GM21447 (cell line): Measurements from ENCODE around the gene MLLT10.
"Not testable (repeated sequence)": the region's sequence is repeated elsewhere in the genome, so short reads cannot be mapped to it uniquely, and the experiment has no call there.

ENCODE experiments used
- ATAC-seq: cut with Tn5 transposase; IDR thresholded peaks from one replicate; pipeline ENCODE4 v1.9.1; 2021; ENCODE audit not compliant: unreplicated experiment

Gene MLLT10

GRCh38 chr10:21628645-21629044, 94.6 kb downstream of the MLLT10 start:
- ATAC-seq, result not testable (repeated sequence)

- ATAC-seq, result no peak
These were observed 100.8 kb downstream of the MLLT10 start for GRCh38 chr10:21634599-21635365.

DNA sequence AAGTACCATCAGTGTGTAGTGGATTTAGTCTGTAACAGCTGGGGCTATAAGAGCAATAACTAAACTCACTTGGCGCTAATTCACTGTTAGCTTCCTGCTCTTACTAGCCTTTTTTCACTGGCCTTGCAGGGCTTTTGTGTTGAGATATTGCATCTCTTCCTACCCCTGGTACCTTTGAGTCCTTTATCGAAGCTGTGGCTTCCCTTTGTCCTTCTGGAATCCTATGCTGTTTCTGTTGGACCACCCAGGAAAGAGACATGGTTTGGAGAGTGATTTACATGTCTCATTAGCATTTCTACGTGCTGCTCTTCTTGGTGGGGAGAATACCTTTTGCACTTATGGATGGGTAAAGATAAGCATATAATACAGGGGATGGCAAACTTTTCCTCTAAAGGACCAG, 103.8 kb downstream of the MLLT10 start:
- no peak for ATAC-seq

DNA sequence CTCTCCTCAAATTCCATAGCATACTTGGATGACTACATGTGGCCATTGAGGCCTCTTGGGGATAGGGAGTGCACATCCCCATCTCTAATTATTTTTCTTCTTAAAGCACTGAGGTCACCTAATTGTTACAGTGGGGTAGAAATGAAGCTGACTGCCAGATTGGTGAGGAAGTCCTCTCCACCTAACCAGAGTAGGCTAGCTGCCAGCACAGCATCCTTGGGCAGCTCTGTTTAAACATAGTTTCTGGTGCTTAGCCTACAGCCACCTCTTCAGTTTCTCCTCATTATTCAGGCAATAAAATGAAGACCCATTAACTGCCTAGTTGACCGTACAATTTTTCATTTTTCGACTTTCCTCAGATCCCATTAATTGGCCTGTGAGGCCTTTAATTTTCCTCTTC, 104.6 kb downstream of the MLLT10 start:
- ATAC-seq, result no peak

- no peak for ATAC-seq
These were observed 114.0 kb downstream of the MLLT10 start for GRCh38 chr10:21648040-21648439.

DNA sequence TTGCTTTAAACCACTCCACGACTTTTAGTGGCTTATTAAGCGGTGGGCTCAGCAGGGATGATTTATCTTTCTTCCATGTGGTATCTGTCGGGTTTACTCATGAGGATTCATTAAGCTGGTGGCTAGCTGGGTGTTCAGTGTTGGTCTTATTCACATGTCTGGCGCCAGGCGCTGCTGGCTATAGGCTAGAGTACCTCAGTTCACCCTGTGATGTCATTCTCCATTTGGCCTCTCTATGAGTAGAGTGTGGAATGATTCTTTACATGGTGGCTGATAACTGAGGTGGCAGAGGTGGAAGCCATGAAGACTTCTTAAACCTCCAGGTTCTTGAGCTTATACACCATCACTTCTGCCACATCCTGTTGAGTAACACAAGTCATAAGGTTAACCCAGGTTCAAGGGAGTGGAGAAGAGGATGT, 115.4 kb downstream of the MLLT10 start:
- ATAC-seq, result no peak

GRCh38 chr10:21650353-21650752, 116.3 kb downstream of the MLLT10 start:
- ATAC-seq, result no peak

GRCh38 chr10:21655236-21655635, 121.2 kb downstream of the MLLT10 start:
- no peak for ATAC-seq

- ATAC-seq, result no peak
These were observed 121.7 kb downstream of the MLLT10 start for GRCh38 chr10:21655687-21656086.

GRCh38 chr10:21661087-21661486, 127.1 kb downstream of the MLLT10 start:
- ATAC-seq, result no peak

GRCh38 chr10:21661935-21662334, 127.9 kb downstream of the MLLT10 start:
- no peak for ATAC-seq

DNA sequence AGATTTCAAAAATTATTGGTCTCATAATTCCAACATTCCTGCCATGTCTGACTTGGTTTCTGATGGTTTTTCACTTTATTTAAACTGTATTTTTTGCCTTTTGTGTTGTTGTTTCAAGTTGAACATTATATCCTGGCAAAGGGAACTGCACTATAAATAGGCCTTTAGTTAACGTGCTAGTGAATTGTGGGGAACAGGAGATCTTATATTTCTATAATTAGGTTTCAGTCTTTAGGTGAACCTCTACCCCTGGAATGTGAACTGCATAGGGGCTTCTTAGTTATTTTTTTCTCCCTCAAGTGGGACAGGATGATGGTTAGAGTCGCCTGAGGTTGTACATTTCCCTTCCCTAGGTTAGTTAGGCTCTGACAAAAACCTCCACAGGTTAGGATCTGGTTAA, 128.6 kb downstream of the MLLT10 start:
- no peak for ATAC-seq

GRCh38 chr10:21668831-21669230, 134.8 kb downstream of the MLLT10 start:
- ATAC-seq, result no peak

DNA sequence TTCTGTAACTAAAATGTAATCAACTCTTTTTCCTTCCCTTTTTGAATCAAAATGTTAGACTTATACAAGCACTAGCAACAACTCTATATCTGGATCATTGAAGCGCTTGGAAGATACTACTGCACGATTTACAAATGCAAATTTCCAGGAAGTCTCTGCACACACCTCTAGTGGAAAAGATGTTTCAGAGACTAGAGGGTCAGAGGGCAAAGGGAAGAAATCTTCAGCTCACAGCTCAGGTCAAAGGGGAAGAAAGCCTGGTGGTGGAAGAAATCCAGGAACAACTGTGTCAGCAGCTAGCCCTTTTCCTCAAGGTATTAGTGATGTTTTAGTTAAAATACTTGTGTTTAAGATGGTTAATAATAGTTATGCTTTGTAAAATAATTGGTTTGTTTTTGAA, 136.4 kb downstream of the MLLT10 start:
- no peak for ATAC-seq

DNA sequence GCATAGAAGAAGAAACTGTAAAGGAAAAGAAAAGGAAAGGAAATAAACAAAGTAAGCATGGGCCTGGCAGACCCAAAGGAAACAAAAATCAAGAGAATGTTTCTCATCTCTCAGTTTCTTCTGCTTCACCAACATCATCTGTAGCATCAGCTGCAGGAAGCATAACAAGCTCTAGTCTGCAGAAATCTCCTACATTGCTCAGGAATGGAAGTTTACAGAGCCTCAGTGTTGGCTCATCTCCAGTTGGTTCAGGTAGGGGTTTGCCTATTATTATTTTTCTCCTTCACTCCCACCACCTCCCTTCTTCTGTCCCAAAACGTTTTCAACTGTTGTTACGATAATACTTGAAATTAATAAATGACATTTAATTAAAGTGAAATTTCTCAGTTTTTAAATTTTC, 139.6 kb downstream of the MLLT10 start:
- no peak for ATAC-seq

DNA sequence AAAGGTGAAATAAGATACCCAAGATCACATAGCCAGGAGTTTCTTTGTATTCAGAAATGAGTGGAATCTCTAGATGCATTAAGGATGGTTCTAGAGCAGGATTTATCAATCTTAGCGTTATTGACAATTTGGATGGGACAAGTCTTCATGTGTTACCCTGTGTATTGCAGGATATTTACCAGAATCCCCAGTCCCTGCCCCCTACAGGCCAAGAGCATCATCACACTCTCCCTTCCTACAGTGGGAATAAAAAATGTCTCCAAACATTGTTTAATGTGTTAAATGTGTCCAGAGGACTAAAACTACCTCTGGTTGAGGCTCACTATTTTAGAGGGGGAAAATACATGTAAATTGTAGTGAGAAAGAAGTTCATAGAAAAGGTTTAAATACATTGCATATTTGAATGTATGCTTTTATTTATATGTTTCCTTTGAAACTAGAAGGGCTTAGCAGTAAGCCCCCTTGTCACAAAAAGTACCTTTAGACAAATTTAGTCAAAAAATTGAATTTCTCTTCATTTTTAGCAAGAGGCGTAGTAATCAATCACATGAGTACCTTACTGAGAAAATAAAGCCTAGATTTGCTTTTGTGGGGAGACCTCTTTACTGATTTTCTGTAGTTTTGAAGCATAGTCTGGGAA, 141.2 kb downstream of the MLLT10 start:
- ATAC-seq, result no peak

DNA sequence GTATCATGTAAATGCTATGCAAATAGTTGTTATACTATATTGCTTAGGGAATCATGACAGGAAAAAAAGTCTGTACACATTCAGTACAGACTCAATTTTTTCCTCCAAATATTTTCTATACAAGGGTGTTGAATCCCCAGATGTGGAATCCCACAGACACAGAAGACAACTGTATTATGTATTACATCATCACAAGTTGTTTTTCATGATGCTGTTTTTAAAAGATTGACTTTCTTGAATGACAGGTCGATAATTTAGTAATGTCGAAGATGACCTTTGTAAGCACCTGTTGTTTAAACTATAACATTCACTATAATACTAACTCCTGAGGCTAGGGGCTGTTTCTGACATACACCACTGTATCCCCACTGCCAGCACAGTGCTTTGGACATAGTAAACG, 143.5 kb downstream of the MLLT10 start:
- ATAC-seq, result no peak

DNA sequence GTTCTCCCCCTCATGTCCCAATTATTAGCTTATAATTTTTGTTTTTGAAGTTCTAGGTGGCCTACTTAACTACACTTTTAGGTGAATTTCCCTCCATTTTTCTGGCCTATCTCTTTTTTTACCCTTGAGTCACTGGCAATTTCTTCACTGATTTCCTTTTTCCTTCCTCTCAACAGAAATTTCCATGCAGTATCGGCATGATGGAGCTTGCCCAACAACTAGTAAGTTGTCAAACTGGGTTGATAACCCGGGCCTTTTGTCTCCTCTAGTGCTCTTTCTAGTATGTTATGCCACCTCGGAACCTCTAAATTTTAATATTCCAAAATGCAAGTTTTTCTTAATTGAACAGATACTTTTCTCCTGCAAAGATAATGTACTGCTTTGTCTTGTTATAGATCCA, 147.1 kb downstream of the MLLT10 start:
- ATAC-seq, result no peak

- ATAC-seq, result no peak
These were observed 153.4 kb downstream of the MLLT10 start for GRCh38 chr10:21687266-21688008.

DNA sequence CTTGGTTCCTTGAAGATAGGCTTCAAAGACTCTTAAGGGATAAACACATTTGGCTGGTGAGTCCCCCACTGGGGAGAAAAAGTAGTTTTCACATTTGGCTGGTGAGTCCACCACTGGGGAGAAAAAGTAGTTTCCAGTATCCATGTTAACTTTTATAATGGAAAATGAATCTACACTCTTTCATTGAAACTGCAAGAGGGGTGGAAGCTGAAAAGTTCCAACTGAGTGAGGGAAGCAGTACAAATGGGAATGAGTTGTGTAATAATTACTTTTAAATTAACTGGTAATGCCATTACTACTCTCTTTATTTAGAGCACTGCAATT, 153.9 kb downstream of the MLLT10 start:
- ATAC-seq, result no peak

DNA sequence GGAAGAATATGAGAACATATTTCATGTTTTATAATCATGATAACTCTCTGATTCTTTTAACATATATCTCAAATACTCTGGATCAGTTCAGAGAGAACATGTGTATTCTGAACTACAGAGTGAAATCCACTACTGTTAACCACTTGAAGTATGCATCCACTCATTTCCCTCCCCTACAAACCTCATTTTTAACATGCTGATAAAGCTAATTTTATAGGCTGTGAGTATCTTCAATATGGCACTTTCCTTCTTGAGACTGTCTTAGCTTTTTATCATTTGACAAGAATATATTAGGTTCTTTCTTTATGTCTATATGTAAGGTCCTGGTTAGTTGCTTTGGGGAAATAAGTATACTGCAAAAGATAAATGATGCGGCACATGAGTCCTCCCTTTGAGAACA, 154.8 kb downstream of the MLLT10 start:
- ATAC-seq, result no peak

- ATAC-seq, result no peak
These were observed 155.8 kb downstream of the MLLT10 start for GRCh38 chr10:21689881-21690280.
